ENCODE results near the gene CREBBP.

The CREBBP gene

DNA sequence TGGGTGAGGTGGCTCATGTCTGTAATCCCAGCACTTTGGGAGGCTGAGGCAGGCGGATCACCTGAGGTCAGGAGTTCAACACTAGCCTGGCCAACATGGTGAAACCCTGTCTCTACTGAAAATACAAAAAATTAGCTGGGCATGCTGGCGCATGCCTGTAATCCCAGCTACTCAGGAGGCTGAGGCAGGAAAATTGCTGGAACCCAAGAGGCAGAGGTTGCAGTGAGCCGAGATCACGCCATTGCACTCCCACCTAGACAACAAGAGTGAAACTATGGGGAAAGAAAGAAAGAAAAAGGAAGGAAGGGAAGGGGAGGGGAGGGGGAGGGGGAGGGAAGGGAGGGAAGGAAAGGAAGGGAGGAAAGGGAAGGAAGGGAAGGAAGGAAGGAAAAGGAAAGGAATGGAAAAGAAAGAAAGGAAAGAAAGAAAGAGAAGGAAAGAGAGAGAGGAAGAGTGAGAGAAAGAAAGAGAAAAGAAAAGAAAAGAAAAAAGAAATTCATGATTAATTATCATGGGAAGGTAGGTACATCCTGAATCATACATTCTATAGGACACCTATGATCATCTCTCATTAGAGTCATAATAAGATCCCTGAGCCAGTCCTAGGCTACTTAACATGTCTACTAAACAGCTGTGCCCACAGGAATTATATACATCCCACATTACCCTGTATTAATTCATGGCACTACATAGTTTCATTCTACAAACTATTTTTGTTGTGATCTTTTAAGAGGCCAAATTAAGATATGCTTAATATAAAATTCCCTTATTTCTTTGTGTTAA is 40.9 kb downstream of the CREBBP start:
- H3K36me3 ChIP-seq (ENCODE audit: control insufficient read depth, insufficient read depth, low read length): no peaks in the 10 kb centered on the region; the same call in 1 of the 2 replicates
- no peak overlapping the region for H3K4me3 ChIP-seq (replicated peaks; ENCODE audit: low read depth, low read length)
- no peak for TF ChIP-seq CTCF (IDR thresholded peaks at IDR 0.05; ENCODE audit: insufficient read depth, low read length, poor library complexity, severe bottlenecking)
- no peak for DNase-seq (ENCODE audit: extremely low read depth, insufficient read length)
- no peaks in the 10 kb centered on the region for H3K27me3 ChIP-seq (replicated peaks; ENCODE audit: control insufficient read depth, insufficient read depth, low read length)

- no peak for DNase-seq (ENCODE audit: extremely low read depth, insufficient read length)
- no peaks in the 10 kb centered on the region; the same call in 1 of the 2 replicates for H3K36me3 ChIP-seq (ENCODE audit: control insufficient read depth, insufficient read depth, low read length)
- TF ChIP-seq CTCF (IDR thresholded peaks at IDR 0.05; ENCODE audit: insufficient read depth, low read length, poor library complexity, severe bottlenecking): no peak
These were observed 41.7 kb downstream of the CREBBP start for GRCh38 chr16:3838600-3839401.

GRCh38 chr16:3837851-3838586 is 42.5 kb downstream of the CREBBP start:
- Histone ChIP-seq H3K4me3 (replicated peaks; ENCODE audit: low read depth, low read length) (no peak overlapping the region), H3K36me3 (ENCODE audit: control insufficient read depth, insufficient read depth, low read length) (no peaks in the 10 kb centered on the region; the same call in 1 of the 2 replicates), H3K27me3 (replicated peaks; ENCODE audit: control insufficient read depth, insufficient read depth, low read length) (no peaks in the 10 kb centered on the region)
- no peak for DNase-seq (ENCODE audit: extremely low read depth, insufficient read length)
- no peak for TF ChIP-seq CTCF (IDR thresholded peaks at IDR 0.05; ENCODE audit: insufficient read depth, low read length, poor library complexity, severe bottlenecking)

More at GRCh38 chr16:3838600-3839401, 41.7 kb downstream of the CREBBP start:
- Histone ChIP-seq H3K4me3 (replicated peaks; ENCODE audit: low read depth, low read length) (no peak overlapping the region), H3K27me3 (replicated peaks; ENCODE audit: control insufficient read depth, insufficient read depth, low read length) (no peaks in the 10 kb centered on the region)

DNA sequence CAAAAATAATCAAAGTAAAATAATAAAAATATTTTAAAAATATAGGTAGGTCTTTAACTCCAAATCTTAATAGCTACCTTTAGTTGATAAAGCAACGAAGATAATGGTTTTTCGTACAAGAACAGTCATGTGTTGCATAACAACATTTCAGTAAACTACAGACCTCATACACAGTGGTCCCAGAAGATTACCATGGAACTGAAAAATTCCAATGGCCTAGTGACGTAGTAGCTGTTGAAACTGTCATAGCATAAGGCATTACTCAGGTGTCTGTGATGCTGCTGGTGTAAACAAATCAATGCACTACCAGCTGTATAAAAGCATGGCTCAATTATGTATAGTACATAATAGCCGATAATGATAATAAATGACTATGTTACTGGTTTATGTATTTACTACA is 43.9 kb downstream of the CREBBP start:
- no peak for DNase-seq (ENCODE audit: extremely low read depth, insufficient read length)
- TF ChIP-seq CTCF (IDR thresholded peaks at IDR 0.05; ENCODE audit: insufficient read depth, low read length, poor library complexity, severe bottlenecking): no peak
- Histone ChIP-seq H3K27me3 (replicated peaks; ENCODE audit: control insufficient read depth, insufficient read depth, low read length) (no peaks in the 10 kb centered on the region), H3K4me3 (replicated peaks; ENCODE audit: low read depth, low read length) (no peak overlapping the region), H3K36me3 (ENCODE audit: control insufficient read depth, insufficient read depth, low read length) (no peaks in the 10 kb centered on the region; the same call in 1 of the 2 replicates)

- DNase-seq (ENCODE audit: extremely low read depth, insufficient read length): no peak
- Histone ChIP-seq H3K27me3 (replicated peaks; ENCODE audit: control insufficient read depth, insufficient read depth, low read length) (no peaks in the 10 kb centered on the region), H3K4me3 (replicated peaks; ENCODE audit: low read depth, low read length) (no peak overlapping the region), H3K36me3 (ENCODE audit: control insufficient read depth, insufficient read depth, low read length) (no peaks in the 10 kb centered on the region; the same call in 1 of the 2 replicates)
- TF ChIP-seq CTCF (IDR thresholded peaks at IDR 0.05; ENCODE audit: insufficient read depth, low read length, poor library complexity, severe bottlenecking): no peak
These were observed 45.4 kb downstream of the CREBBP start for GRCh38 chr16:3835089-3835602.

Measured in GM06990 (cell line).